ENCODE data around the gene MUC3A.
"Not testable (repeated sequence)": the region's sequence is repeated elsewhere in the genome, so short reads cannot be mapped to it uniquely, and the experiment has no call there.

Gene MUC3A

DNA sequence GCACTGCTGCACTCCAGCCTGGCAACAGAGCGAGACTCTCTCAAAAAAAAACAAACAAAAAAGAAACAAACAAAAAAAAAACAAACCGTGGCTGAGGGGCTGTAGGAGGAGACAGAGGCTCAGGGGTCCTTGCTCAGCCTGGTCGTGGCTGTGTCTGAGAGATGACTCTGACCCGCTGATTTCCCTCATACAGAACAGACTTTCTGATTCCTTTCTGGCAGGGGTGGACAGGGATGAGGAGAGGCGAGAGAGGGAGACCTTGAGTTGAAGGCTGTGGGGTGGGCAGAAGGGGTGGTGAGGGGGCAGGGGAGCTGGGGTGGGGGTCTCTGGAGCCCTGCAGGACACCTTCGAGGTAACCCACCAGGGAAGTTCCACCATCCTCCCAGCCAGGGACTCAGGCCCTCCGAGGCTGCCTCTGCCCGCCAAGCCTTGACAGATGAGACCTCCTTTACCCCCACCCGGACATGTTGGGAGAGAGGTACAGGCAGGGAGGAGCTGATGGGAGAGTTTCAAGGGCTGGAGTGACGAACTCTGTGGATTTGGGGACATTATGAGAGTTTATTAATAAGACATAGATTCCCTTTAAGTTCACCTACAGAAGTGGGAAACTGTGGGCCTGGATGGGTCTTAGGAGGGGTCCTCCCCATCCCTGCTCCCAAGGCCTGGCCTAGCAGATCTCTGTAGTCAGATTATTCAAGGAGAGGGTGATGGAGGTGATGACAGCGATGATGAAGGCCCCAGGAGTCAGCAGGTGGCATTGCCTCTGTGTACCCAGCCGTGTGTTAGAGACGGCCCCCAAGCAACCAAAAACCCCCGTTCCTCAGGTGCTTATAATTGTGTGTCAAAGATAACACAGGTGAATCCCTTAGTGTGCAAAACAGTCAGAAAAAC is 22.0 kb downstream of the MUC3A start:
- no peak for DNase-seq

DNA sequence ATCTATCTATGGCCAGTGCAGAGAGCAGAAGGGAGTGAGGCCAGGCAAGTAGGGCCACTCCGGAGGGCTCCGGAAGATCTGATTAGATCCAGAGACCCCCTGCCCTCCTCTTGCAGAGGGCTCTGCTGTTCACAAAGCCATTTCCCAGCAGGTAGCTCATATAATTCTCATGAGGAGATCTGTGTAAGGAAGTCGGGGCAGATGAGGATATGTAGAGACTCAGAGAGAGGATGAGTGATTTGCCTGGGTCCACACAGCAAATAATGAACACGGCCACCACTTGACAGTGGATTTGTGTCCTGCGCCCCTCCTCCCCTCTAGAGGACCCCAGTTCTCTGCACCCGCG is 22.6 kb downstream of the MUC3A start:
- no peak for DNase-seq

DNA sequence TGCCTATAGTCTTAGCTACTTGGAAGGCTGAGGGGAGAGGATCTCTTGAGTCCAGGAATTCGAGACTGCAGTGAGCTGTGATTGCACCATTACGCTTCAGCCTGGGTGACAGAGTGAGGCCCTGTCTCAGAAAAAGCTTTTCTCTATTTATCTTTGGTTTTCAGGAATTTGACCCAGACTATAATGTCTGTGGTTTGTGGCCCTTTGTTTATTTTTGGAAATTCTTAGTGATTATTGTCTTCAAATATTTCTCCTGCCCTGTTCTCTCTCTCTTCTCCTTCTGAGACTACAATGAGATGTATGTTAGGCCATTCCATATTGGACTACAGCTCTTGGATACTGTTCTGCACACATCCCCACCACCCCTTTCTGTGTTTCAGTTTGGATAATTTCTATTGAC is 24.7 kb downstream of the MUC3A start:
- no peak for DNase-seq

DNA sequence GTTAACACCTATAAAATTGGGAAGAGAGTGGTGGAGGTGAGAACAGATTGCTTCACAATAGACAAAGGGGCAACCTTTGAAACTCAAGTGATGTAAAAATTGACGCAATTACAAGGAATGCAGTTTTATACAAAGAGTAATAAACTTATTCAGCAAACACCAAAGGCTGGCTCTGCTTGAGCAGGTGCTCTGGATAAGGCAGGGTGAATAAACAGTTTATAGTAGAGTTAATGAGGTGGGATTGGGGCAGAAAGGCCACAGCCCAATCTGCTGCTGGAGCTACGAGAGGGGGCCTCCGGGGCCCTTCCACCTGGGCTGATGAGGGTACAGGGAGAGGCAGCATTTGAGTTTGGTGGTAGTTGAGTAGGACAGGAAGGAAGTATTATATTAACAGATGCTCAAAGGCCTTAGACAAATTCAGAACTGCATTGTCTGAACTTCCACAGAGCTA is 26.1 kb downstream of the MUC3A start:
- no peak for DNase-seq

DNA sequence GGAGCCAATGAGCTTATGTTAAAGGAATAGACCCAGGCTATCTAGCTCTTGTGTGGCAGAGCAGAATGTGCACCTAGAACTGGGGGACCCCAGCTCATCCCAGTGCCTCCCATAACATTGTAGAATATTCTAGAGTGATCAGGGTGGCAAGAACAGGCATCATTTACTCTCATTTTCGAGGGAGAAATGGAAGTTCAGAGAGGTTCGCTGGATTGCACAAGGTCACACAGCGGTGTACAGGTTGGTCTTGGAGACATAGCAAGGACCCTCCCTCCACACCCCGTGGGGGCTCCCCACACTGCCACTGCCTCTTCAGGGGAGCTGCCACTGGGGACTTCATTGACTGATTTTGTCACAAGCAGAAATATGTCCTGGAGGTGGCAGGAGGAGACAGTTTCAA is 29.0 kb downstream of the MUC3A start:
- no peak for DNase-seq

DNA sequence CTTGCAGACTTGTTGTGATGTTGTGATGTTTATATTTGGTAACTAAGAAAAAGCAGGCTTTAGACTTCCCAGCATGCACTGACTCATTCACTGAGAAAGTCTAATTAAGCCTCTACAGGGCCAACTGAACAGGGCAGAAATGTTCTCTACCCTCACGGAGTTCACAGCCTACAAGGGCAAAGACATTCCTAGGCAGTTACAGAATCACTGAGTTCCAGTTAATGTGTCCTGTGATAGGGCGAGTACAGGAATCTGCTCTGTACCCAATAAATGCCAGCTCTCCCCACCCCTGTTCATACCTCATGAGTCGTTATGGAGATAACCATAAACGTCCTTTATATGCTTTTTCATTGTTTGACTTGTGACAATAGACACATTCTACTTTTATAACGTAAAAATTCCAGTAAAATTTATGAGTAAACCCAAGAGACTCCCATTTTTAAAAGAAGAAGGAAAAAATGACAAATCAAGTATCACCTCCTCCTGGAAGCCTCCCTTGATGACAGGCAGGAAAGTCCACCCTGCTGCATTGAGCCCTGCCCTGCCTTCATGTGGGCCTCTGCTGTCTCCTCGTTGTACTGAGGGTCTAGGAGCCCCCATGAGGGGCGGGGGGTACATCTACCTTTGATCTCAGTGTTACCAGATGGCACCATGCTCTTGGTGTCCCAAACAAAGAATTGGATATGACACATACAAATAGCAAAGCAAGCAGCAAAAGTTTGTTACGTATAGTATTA is 34.3 kb downstream of the MUC3A start:
- no peak for DNase-seq

DNA sequence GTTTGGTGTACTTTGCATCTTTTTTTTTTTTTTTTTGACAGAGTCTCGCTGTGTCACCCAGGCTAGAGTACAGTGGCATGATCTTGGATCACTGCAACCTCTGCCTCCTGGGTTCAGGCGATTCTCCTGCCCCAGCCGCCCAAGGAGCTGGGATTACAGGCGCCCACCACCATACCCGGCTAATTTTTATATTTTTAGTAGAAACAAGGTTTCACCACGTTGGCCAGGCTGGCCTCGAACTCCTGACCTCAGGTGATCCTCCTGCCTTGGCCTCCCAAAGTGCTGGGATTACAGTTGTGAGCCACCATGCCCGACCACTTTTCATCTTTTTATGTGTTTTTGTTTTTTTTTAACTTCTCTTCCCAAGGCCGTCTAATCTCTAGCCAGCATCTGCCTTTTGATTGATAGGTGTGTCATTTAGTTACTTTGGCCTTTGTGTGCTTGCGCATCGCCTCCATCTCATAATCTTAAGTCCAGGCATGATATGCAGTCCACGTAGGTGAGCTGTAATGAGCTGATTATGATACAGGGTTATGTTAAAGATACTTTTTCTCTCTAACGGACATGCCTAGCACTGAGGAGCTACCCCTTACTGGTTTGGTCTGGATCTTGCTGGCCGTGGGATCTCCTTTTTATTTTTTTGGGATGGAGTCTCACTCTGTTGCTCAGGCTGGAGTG is 35.0 kb downstream of the MUC3A start:
- not testable (repeated sequence) for DNase-seq

DNA sequence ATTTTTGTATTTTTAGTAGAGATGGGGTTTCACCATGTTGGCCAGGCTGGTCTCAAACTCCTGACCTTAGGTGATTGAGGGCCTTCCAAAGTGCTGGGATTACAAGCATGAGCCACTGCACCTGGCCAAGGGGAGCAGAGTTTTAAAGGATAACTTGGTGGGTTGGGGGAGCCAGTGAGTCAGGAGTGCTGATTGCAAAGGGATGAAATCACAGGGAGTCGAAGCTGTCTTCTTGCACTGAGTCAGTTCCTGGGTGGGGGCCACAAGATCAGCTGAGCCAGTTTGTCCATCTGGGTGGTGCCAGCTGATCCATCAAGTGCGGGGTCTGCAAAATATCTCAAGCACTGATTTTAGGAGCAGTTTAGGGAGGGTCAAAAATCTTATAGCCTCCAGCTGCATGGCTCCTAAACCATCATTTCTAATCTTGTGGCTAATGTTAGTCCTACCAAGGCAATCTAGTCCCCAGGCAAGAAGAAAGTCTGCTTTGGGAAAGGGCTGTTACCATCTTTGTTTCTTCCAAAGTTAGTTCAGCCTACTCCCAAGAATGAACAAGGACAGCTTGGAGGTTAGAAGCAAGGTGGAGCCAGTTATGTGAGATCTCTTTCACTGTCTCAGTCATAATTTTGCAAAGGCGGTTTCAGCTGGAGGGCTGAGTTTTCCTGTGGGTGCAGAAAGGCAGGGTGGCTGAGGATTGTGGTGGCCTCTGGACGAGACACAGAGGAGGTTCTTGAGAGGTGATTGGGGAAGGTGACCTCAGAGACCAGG is 35.9 kb downstream of the MUC3A start:
- DNase-seq = not testable (repeated sequence)

DNA sequence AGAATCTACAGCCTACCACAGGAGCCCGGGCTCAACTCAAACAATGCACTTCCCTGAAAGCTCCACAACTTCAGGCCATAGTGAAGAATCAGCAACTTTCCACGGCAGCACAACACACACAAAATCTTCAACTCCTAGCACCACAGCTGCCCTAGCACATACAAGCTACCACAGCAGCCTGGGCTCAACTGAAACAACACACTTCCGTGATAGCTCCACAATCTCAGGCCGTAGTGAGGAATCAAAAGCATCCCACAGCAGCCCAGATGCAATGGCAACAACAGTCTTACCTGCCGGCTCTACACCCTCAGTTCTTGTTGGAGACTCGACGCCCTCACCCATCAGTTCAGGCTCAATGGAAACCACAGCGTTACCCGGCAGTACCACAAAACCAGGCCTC is 42.3 kb downstream of the MUC3A start:
- no peak for DNase-seq

DNA sequence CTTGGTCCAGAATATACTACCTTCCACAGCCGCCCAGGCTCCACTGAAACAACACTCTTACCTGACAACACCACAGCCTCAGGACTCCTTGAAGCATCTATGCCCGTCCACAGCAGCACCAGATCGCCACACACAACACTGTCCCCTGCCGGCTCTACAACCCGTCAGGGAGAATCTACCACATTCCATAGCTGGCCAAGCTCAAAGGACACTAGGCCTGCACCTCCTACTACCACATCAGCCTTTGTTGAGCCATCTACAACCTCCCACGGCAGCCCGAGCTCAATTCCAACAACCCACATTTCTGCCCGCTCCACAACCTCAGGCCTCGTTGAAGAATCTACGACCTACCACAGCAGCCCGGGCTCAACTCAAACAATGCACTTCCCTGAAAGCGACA is 42.9 kb downstream of the MUC3A start:
- DNase-seq = not testable (repeated sequence)

DNA sequence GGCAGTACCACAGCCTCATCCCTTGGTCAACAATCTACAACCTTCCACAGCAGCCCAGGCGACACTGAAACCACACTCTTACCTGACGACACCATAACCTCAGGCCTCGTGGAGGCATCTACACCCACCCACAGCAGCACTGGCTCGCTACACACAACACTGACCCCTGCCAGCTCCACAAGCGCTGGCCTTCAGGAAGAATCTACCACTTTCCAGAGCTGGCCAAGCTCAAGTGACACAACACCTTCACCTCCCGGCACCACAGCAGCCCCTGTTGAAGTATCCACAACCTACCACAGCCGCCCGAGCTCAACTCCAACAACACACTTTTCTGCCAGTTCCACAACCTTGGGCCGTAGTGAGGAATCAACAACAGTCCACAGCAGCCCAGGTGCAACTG is 45.3 kb downstream of the MUC3A start:
- not testable (repeated sequence) for DNase-seq

DNA sequence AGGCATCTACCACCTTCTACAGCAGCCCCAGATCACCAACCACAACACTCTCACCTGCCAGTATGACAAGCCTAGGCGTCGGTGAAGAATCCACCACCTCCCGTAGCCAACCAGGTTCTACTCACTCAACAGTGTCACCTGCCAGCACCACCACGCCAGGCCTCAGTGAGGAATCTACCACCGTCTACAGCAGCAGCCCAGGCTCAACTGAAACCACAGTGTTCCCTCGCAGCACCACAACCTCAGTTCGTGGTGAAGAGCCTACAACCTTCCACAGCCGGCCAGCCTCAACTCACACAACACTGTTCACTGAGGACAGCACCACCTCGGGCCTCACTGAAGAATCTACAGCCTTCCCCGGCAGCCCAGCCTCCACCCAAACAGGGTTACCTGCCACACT is 49.2 kb downstream of the MUC3A start:
- not testable (repeated sequence) for DNase-seq

DNA sequence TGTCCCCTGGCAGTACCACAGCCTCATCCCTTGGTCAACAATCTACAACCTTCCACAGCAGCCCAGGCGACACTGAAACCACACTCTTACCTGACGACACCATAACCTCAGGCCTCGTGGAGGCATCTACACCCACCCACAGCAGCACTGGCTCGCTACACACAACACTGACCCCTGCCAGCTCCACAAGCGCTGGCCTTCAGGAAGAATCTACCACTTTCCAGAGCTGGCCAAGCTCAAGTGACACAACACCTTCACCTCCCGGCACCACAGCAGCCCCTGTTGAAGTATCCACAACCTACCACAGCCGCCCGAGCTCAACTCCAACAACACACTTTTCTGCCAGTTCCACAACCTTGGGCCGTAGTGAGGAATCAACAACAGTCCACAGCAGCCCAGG is 50.0 kb downstream of the MUC3A start:
- DNase-seq = not testable (repeated sequence)

DNA sequence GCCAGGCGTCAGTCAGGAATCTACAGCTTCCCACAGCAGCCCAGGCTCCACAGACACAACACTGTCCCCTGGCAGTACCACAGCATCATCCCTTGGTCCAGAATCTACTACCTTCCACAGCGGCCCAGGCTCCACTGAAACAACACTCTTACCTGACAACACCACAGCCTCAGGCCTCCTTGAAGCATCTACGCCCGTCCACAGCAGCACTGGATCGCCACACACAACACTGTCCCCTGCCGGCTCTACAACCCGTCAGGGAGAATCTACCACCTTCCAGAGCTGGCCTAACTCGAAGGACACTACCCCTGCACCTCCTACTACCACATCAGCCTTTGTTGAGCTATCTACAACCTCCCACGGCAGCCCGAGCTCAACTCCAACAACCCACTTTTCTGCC is 50.7 kb downstream of the MUC3A start:
- not testable (repeated sequence) for DNase-seq

DNA sequence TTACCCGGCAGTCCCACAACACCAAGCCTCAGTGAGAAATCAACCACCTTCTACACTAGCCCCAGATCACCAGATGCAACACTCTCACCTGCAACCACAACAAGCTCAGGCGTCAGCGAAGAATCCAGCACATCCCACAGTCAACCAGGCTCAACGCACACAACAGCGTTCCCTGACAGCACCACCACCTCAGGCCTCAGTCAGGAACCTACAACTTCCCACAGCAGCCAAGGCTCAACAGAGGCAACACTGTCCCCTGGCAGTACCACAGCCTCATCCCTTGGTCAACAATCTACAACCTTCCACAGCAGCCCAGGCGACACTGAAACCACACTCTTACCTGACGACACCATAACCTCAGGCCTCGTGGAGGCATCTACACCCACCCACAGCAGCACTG is 53.0 kb downstream of the MUC3A start:
- not testable (repeated sequence) for DNase-seq

DNA sequence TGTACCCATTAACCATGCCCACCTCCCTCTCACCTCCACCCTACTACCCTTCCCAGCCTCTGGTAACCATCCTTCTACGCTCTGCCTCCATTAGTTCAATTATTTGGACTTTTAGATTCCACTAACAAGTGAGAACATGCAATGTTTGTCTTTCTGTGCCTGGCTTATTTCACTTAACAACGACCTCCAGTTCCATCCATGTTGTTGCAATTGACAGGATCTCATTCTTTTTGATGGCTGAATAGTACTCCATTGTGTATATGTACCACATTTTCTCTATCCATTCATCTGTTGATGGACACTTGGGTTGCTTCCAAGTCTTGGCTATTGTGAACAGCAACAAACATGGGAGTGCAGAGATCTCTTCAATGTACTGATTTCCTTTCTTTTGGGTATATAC is 58.0 kb downstream of the MUC3A start:
- not testable (repeated sequence) for DNase-seq

DNA sequence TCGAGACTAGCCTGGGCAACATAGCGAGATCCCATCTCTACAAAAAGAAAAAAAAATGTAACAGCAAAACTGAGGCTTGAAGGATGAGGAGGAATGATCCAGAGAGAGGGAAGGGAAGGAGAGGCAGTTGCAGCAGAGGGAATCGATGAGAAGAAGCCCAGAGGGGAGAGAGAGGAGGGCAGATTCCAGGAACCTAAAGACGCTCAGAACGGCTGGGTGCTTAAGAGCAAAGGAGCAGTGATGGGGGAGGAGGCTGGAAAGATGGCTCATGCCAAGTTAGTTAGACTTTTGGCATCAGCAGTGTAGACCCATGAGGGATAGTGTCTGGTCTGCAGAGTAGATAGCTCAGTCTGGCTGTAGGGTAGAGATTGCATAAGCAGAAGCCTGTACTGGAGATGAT is 60.3 kb downstream of the MUC3A start:
- DNase-seq = no peak

DNA sequence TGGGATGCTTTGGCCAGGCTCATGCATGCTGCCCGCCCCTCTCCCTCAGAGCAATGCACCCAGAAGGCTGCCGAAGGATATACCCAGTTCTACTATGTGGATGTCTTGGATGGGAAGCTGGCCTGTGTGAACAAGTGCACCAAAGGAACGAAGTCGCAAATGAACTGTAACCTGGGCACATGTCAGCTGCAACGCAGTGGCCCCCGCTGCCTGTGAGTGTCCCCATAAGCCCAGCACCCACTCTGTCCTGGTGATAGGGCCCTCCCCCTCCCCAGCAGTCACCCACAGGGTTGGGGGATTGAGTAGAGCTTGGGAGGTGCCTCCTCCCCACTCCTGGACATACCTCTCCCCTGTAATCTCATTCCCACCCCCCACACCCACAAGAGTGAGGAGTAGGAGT is 63.6 kb downstream of the MUC3A start:
- DNase-seq = no peak

DNA sequence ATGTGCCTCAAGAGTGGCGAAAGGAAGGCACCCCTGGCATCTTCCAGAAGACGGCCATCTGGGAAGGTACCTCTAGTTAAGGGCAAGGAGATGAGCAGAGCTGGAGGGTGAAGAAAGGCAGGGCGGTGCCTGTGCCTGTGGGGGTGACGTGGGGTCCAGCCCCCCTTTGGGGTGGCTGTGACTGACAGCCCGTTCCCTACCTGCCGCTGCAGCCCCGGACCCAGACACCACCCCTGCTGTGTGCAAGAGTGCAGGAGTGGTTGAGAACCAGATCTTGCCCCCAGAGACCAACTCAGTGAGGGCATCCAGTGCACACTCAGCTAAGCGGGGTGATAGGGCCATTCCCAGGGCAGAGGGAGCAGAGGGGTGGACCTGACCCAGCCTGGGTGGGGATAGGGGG is 66.3 kb downstream of the MUC3A start:
- DNase-seq = no peak

DNA sequence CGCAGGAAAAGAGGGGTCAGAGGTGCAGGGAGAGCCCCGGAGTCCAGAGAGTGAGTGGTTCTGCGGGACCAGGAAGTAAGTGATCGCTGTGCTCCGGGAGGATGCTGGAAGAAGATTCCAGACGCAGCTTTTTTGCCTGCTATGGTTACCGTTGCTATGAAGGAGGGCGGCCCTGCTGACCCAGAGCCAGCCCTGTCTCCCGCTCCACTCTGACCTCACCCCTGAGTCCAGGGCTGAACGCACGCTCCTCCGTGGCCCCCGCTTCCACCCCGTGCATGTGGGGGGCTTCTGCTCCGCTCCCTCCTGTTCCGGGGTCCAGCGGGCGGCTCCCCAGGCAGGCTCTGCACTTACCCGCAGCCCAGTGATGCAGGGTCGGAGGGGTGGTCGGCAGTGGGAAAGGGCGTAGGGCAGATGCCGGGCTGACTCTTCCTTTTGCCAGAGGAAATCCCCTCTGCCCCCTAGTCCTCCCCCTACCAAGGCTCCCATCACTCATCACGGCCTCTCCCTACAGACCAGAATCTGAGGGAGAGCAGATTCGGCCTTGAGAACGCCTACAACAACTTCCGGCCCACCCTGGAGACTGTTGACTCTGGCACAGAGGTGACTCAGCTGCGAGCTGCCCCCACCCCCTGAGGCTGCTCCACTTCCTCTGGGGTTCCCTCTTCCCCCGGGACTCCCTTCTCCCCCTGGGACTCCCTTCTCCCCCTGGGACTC is 67.9 kb downstream of the MUC3A start:
- no peak for DNase-seq

Measured in midbrain (tissue), 1 donor.